Activated CD4-positive, CD25-positive, alpha-beta regulatory T cell treated with anti-CD3 and anti-CD28 coated beads, Interleukin-2, amount 50 U/mL, for 72 hours (primary cell): ENCODE results near the gene ALG11.

Source experiments
- DNase-seq: peaks from one replicate; pipeline ENCODE4 v3.0.0; 2021

The ALG11 gene

DNA sequence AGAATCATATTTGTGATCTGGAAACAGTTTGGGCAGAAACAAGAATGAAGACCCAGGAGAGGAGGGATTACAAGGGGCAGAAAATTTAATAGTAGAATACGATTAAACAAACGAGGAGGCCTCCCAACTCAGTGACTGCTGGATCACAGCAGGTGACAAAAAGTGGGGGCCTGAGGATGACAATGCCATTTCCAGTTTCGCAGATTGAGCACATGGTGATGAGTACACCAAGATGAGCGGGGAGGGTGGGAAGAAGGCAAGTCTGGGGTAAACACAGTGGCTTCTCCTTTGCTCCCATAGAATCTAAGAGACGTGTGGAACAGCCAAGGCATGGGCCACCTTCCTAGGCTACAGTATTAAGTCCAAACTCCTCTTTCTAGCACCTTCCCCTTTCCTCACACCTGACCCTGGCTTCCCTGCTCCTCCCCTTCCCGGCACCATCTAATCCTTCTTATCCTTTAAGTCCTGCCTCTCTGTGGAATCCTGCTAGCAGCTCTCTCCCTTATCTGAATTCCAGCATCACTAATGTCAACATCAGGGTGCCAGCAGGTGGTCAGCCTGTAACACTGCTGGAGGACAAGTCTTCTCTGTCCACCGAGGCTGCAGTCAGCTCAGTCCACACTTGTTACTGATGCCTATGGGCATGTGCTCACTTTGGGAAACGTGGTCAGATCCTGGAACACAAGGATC is 14.4 kb upstream of the ALG11 start:
- DNase-seq, result no peak

DNA sequence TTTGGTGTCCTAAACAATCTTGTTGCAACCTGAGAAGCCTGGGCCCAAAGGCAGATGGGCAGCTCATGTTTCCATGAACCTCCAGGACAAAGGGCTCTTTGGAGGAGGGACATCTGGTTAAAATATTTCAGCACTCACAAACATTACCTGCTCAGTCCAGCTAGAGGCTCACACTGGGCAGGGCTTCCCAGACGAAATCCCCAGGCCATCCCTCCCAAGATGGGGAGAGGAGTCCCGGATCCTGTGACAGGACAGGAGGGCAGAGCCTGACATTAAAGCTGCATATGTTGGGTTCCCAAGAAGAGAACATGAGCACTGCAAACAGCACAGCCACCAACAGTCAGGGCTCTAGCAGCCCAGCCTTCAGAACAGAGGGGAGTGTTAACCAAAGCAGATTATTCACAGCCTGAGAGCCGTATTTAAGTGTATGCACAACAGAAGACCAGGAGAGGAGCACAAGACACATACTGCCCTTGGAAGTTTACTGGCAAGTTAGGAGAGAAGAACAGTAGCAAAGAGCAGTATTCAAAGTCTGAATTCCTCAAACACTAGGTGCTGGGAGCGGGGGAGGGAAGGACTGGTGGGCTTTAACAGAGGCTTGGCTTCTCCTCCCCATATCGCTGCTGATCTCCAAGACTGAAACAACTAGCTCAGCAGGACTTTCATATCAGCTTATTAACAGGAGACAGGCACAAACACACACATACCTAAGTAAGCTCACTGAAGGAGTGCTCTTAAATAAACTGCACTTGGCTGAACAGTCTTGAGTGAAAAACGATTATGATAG is 13.3 kb upstream of the ALG11 start:
- DNase-seq, result no peak

DNA sequence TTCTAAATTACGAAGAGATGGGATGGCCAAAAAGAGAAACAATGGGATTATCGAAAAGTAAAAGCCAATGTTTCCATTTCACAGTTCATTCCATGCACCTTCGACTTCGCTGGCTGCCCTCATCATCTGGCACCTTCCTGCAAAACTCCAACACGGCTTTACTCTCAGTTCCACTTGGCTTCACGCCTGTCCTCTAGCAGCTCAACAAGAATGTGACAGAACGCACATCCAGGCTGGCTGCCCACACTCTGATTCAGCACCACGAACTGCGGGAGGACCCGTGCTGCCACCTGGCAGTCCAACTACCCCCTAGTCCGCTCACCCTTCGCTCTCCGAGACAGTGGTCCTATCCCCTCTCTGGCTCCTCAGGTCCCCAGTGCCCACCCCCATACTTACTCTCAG is 12.7 kb upstream of the ALG11 start:
- DNase-seq, result no peak

DNA sequence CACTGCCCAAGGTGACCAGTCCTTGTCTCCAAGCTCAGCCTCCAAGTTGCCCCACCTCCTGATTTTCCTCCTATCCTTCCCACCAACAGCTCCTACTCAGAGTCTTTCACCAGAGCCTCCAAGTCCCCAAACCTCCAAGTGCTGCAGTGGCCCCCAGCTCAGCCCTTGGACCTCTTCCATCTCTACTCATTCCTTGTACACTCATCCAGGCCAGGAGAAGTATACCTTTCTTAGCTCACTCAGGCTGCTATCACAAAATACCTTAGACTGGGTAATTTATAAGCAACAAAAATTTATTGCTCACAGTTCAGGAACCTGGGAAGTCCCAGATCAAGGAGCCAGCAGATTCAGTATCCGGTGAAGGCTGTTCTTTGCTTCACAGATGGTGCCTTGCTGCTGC is 12.3 kb upstream of the ALG11 start:
- DNase-seq, result no peak

DNA sequence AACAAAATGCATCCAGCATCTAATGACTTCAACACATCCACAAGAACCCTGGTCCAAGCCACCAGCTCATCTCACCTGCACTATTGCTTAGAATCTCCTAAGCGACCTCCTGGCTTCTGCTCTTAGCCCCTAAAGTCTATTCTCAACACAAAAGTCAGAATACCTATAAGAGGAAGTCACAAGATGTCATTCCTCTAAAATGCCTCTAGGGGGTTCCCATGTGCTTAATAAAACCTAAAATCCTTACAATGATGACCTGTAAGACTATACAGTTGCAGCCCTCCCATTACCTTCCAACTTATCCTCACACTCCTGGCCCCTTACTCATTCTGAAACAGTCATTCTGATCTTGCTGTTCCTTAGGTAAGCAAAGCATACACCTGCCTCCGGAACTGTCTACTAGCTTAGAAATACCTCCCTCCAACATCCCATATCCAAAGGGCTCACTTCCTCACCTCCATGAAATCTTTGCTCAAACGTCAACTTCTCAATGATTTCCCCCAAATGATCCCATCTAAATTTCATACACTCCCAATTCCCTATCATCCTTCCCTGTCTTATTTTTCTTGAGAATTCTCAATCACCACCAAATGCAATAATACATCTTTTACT is 11.0 kb upstream of the ALG11 start:
- no peak for DNase-seq

DNA sequence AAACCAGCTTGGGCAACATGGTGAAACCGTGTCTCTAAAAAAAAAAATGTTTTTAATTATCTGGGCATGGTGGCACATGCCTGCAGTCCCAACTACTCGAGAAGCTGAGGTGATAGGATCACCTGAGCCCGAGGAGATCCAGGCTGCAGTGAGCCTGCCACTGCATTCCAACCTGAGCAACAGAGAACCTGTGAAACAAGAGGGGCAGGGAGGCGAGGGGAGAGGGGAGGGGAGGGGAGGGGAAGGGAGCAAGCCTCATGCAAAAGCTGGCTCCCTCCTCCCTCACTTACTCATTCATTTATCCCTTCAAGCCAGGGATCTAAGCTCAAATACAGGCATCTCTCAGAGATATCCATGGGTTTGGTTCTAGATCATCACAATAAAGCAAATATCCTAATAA is 9.8 kb upstream of the ALG11 start:
- no peak for DNase-seq

DNA sequence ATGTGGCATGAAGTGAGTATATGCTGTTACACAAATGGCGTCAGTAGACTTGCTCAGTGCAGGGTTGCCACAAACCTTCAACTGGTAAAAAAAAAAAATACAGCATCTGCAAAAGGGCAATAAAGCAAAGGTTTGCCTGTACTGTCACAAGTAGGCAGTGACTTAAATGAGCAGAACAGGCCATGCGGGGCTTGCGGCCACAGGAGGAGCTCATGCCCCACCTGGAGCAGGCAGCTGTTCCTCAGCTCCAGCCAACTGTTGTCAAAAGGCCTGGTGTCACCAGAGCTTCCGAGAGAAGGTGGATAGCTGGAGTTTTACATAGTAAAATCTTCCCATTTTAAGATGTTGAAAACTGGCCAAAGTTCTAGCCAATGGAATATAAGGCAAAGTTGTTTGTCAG is 8.7 kb upstream of the ALG11 start:
- DNase-seq, result no peak

DNA sequence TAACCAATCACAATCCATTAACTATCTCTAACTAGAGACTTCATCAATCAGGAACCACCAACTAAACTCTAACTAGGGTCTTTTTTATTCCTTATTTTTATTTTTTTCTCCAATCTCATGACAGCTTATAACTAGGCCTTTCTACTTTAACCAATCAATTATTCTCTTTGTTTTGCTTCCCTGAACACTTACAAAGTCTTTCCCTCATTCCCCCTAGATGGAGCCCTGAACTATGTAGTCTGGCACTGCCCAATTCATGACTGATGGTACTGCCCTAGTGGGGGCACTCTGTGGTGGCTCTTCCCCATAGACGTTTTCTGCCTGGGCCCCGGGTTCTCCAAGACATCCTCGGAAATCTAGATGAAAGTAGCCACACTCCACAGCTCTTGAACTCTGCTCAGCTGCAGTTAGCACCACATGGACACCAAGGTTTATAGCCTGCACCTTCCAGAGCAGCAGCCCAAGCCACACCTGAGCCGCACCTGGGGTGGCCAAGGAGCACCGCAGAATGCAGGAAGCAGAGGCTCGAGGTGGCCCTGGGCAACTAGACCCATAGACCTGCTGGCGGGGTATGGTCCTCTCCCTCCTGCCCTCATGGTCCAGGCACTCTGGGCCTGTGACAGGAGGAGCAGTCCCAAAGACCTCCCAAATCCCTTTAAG is 7.6 kb upstream of the ALG11 start:
- no peak for DNase-seq

DNA sequence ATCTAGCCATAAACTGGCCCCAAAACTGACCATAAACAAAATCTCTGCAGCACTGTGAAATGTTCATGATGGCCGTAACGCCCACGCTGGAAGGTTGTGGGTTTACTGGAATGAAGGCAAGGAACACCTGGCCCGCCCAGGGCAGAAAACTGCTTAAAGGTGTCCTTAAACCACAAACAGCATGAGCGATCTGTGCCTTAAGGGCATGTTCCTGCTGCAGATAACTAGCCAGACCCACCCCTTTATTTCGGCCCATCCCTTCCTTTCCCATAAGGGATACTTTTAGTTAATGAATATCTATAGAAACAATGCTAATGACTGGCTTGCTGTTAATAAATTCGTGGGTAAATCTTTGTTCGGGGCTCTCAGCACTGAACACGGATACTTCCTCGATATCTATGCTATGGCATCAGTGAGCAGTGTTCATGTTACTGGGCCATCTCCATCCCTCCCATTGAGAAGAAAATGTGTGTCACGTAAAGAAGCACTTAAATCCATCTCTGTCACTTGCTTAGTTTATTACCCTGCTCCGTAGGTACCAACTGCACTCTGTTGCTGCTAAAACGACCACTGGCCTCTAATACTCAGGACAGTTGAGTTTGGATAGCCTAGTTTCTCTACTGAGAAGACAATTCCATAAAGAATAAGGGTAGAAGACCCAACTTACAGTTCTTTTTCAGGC is 6.2 kb upstream of the ALG11 start:
- no peak for DNase-seq

DNA sequence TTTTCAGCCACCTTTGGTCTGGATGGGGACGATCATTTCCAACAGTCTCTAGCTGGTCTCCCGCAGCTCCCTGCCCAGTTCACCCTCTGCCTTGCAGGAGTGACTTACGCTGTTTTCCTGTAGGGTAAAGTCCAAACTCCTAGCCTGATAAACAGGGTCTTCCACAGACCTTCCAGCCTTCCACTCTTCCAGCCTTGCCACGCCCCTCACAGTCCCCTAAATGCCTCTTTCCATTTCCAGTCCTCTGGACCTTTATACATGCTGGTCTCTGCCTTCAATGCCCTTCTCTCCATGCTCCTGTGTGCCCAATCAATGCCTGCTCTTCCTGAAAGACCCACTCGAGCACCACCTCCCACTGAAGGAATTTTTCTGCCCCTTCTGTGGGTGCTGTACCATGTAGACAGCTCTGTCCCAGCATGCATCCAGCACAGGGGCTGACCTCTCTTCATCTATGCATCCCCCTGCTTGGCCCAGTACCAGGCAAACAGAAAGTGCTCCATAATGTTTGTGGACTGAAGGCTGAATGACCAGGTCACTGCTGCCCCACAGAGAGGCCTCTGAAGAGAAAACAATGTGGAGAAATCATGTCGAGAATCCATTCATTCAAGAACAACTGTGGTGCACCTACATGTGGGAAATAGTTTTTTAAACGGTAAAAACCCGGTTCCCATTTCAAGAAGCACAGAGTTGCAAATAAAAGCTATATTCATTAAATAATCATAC is 5.5 kb upstream of the ALG11 start:
- DNase-seq, result no peak

DNA sequence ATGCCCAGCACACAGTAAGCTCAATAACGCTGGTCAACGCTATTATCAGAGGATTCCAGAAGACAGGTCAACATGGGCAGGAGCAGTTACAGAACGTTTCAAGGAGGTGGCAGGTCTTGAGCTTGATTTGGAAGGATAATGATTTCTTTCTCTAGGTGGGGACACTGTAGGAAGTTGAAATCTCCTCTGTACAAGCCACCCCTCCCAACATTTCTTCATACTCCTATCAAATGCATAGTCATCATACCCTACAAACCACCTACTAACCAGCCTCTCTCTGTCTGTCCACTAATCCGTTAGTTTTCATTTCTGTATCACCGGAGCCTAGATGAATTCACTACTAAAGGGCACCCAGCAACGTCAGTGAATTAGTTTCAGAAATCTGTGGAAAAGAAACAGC is 2.3 kb upstream of the ALG11 start:
- DNase-seq, result no peak

DNA sequence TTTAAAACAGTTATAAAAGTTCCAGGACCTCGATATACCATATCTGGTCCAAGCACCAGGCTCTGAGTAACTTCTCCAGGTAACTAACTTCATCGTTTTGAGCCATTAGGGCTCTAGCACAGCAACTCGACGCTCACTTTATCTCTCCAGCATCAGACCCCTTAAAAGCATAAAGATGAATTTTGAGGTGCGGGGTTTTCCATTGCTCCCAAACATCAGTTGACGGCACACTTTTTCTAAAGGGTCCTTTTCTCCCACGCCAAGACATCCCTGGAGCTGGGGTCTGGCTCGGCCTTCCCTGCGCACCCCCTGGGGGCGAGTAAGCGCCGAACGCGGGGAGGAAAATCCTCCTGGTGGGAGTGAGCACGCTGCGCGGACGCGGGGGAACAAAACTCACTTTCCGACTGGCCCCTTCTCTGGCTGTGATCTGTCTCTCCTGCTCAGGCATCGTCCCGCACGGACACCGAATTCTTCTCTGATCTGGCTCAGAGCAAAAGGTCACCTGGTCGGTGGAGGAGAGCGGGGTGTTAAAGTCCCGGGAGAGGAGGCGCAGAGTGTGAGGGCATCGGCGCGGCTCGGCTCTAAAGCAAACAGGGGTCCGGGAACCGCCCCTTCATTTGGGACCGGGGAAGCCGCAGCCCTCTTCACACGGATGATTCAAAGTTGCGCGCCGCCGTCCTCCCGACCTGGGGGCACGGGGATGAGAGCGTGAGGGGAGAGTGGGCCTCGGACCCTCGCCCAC is 1.1 kb upstream of the ALG11 start, which contains the start of gene ATP7B:
TSS of gene ATP7B (minus strand) at position 561 of the 742 bp plus-strand sequence. CDS start at position 448, 113 bp downstream.
- no peak for DNase-seq

DNA sequence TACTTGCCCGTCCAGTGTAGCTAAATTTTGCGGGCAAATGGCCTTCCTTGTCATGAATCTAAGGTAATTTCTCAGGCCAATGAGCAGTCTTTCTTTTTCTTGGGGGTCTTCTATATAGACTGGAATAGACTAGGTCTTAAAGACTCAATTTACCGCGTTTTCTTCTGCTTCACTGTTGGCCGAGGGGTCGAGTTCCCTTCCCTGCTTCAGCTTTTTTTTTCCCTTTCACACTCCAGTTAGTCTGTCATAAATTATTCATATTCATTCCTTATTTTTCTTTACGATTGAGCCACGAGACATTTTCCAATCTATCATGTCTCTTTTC is 276 bp downstream of the ALG11 start:
- DNase-seq, result no peak

DNA sequence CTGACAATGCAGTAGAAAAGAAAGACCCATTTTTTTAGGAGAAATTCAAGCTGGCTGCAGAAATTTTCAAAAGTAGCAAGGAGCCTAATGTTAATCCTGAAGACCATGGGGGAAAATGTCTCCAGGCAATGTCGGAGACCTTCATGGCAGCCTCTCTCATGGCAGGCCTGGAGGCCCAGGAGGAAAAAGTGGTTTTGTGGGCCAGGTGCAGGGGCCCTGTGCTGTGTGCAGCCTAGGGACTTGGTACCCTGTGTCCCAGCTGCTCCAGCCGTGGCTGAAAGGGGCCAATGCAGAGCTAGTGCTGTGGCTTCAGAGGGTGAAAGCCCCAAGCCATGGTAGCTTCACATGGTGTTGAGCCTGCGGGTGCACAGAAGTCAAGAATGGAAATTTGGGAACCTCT is 4.1 kb downstream of the ALG11 start:
- no peak for DNase-seq

DNA sequence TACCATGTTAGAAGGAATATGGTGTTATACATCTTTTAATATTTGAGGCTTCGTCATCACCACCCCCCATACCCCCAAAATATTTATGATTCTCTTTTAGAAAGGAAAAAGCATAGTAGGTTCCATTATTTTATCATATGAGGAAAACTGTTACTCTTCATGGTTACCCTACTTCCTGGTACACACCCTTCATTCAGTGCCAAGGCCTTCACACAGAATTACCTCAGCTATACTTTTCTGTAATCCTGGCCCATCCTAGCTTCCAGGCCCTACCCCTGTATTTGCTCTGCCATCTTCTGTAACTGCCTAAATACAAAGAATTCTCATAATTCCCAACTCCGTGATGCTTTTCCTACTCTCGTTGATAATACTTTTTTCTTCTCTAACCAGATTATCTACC is 8.0 kb downstream of the ALG11 start:
- DNase-seq, result no peak

DNA sequence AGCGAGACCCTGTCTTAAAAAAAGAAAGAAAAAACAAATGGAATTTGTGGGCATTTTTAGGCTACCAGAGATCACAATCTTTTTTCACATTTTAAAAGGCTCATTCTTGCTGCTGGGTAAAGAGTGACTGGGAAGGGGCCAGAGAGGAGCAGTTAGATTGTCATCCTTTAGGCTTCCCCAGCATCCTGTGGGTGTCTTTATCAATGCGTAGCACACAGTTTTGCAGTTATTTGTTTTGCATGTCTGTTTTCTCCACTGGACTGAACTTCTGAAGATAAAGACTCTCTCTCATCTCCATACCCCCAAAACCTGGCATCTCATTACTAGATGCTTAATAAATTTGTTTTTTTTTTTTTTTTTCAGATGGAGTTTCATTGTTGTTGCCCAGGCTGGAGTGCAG is 10.2 kb downstream of the ALG11 start:
- DNase-seq, result no peak

DNA sequence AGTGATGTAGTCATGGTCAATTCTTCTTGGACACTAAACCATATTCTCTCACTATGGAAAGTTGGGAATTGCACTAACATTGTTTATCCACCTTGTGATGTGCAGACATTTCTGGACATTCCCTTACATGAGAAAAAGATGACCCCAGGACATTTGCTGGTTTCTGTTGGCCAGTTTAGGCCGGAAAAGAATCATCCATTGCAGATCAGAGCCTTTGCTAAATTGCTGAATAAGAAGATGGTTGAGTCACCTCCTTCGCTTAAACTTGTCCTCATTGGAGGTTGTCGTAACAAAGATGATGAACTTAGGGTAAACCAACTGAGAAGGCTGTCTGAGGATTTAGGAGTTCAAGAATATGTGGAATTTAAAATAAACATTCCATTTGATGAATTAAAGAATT is 12.3 kb downstream of the ALG11 start, which contains the start of gene UTP14C:
TSS of gene UTP14C (plus strand) at position 211 of the 400 bp plus-strand sequence. CDS start 4,114 bp downstream, outside the sequence.
- no peak for DNase-seq

DNA sequence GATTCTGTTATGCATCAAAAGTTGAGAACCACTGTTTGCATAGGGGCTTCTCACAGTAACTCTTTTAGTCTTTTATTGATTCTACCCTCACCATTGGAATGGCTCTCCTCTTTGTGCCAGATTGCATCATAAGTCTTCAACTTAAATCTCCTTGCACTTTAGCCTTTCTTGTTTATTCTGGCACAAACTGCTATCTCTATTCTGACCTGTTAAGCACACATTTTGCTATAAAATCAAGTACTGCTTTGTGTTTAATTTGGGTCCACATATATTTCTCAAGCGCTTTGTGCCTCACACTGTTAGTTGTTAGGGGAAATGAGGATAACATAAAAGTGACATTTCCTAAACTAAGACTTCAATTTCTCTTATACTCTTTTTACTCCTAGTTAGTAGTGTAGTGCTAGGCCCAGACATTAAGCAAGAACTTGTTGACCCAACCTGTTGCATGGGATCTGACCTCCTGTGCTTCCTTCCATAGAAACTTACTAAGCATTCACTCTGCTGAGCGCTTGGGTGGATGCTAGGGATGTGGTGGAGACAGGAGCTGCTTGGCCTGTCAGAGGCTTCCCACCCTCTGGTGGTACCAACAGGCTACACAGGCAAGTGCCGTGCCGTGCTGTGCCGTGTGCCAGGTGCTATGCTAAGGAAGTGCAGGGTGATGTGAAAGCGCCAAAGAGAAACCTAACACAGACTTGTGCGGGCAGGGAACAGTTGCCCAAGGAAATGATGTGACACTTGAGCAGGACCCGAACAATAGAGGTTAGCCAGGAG is 13.5 kb downstream of the ALG11 start:
- no peak for DNase-seq

DNA sequence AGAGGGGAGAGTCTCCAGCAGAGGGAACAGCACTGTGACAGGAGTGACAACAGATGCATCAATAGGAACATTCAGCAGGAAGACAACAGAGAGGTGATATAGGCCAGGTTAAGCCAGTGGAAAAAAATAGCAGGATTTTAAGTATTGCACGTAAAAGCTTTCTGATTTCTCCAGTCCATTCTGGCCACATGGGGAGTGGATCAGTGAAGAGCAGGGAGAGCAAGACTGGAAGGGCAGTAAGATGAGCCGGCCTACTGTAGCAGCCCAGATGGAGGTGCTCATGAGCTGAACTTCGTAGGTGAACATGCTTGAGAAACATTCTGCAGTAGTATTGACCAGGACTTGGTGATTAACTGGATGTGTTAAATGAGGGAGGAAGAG is 14.0 kb downstream of the ALG11 start:
- no peak for DNase-seq

DNA sequence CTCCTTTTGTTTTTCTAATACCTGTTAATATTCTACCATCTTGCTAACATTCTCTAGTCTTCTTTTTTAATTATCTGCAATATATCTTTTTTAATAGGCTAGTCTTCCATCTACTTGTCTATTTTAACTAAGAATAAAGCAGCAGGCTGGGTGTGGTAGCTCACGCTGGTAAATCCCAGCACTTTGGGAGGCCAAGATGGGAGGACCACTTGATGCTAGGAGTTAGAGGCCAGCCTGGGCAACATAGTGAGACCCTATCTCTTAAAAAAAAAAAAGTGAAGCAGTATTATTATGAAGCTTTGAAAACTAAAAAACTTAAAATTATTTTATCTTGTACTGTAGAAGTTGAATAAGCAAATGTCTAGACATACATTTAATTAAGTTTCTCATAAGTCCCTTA is 15.6 kb downstream of the ALG11 start:
- DNase-seq, result no peak

DNA sequence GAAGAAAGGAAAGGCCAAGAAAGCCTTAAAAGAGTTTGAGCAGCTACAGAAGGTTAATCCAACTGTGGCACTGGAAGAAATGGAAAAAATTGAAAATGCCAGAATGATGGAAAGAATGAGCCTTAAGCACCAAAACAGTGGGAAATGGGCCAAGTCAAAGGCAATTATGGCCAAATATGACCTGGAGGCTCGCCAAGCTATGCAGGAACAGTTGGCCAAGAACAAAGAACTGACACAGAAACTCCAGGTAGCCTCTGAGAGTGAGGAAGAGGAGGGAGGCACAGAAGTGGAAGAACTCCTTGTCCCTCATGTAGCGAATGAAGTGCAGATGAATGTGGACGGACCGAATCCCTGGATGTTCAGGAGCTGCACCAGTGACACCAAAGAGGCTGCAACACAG is 17.4 kb downstream of the ALG11 start:
- no peak for DNase-seq
